Activated CD4-positive, alpha-beta T cell treated with anti-CD3 and anti-CD28 coated beads for 1 hour (primary cell): Measurements from ENCODE around the gene SLC16A8.
"Not testable (repeated sequence)": the region's sequence is repeated elsewhere in the genome, so short reads cannot be mapped to it uniquely, and the experiment has no call there.

Source experiments
- DNase-seq: peaks from one replicate; pipeline ENCODE4 v3.0.0-alpha.2; 2020

SLC16A8 gene

DNA sequence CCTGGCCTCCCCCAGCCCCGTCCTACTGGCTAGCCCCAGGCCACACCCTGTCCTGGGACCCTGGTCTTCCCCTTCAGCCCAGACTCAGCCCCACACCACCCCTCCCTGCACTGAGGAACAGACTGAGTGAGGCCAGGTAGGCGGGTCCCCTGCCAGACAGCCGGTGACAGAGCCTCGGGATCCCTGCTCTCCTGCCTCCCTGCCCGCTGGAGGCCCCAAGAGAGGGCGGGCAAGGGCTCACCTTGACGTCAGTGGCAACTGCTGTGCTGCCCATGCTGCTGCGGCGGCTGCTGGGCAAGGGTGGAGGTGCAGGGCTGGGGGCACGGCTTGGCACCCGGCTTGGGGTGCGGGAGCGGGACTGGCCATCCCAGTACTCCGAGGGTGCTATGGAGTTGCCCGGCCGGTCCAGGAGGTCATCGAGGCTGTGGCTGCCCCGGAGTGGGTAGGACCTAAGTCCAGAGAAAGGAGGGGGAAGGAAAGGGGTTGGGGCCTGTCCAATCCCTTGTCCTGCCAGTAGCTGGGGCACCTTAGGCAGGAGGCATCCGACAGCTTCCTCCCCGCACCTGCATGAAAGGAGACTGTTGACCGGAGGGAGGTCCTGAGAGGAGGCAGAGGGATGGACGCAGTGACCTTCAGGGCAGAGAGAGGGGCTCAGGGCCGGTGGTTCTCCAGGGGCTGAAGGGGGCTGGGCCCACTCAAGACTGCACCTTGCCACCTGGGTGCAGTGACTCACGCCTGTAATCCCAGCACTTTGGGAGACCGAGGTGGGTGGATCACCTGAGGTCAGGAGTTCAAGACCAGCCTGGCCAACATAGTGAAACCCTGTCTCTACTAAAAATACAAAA, 2.2 kb upstream of the SLC16A8 start:
- no peak for DNase-seq

DNA sequence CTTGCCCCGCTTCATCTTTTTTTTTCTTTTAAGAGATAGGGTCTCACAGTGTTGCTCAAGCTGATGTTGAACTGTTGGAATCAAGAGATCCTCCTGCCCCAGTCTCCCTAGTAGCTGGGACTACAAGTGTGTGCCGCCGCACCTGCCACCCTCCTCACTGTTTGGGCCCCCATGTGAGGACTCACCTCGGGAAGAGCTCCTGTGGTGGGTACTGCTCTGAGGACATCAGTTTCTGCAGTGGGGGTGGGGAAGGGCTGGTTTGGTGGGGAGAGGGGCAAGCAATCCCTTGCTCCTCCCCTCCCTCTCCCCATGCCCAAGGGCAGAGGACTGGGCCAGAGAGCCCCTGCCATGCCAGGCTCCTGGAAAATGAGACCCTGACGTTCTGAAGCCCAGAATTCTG, 1.5 kb upstream of the SLC16A8 start:
- DNase-seq, result no peak

DNA sequence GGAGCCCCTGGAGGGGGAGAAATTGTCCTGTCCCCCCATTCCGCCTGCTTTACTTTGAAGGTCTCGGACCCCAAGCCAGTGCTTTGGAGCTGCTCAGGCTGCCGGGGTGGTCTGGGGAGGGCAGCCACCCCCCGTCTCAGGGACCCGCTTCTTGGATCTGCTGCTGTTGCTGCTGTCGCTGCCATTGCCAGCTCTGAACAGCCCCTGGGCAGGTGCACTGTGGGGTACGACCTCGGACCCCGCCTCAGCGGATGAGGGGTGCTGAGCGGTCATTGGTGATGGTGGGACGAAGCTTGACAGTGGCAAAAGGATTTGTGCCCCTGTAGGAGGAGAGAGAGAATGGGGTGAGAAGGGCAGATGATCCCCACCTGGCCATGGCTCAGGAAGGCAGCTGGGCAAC, 1.1 kb upstream of the SLC16A8 start:
- DNase-seq, result no peak

DNA sequence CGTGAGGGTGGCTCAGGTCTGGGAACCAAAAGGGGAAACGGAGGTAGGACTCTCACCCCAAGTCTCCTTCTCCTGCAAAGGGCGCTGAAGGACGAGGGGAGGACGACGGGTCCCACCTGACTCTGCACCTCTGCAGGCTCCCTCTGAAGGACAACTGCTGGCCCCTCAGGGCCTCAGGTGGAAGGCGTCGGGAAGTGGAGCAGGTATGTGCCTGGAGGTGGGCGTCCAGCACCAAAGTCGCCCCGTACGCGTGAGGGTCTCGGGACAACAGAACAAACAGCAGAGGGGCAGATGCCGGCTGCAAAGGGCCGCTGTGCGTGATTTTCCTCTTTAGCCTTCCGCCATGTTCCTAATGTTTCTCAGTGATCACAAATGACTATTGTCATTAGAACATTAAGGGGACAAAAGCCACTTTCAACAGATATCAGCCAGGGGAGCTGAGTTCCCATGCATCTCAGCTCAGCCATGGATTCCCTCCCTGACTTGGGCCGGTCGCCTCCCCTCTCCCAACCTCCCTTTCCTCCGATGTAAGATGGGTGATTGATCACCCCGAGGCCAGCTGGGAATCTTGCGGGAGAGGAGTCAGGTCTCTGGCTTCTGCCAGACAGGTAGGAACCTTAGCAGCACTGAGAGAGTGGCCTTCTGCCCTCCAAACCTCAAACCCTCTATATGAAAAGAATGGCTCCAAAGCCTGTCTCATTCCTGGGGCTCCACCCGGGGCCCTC, 836 bp downstream of the SLC16A8 start:
- no peak for DNase-seq

DNA sequence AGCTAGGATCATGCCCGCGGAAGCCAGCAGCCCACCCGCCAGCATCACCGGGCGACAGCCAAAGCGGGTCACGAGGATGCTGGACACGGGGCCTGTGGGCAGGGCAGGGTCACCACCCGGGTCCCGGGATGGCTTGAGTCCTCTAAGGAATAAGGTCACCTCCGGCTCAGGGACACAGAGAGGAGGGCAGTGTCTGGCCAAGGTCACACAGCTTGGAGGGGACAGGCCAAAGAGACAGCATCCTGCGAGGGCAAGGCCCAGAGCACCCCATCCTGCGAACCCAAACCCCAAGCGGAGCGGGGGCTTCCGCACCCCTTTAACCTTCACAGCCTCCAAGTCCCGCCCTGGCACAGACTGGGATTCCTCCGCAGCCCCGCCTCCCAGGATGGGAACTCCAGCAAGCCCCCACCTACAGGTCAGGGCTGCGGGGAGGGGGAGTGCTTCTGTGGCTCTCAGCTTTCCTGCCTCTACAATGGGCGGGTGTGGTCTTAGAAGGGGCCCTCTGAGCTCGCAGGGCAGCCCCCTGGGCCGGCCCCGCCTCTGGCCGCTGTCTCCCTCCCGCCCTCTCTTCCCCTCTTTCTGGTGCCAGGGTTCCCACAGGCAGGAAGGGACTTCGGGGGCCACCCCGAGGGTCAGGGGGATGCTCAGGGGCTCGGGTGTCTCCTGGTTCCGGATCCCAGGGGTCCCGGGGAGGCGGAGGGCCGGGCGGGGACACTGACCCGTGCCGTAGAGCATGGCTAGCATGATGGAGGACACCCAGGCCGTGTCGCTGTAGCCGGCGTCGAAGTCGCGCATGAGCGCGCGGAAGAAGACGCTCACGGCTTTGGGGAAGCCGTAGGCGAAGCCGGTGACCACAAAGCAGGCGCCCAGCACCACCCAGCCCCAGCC, 1.8 kb downstream of the SLC16A8 start:
- no peak for DNase-seq

DNA sequence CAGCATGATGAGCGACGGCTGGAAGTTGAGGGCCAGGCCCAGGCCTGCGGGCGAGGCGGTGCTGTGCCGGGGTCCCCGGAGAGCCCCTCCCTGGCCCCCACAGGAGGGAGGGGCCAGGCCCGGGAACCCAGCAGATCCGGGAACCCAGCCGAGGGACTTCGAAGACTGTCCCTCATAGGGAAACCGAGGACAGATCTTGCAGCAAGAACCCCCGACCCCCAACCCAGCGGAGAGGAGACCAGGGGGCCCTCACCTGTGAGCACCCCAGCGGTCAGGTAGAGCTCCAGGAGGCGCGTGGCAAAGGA, 2.4 kb downstream of the SLC16A8 start:
- no peak for DNase-seq

DNA sequence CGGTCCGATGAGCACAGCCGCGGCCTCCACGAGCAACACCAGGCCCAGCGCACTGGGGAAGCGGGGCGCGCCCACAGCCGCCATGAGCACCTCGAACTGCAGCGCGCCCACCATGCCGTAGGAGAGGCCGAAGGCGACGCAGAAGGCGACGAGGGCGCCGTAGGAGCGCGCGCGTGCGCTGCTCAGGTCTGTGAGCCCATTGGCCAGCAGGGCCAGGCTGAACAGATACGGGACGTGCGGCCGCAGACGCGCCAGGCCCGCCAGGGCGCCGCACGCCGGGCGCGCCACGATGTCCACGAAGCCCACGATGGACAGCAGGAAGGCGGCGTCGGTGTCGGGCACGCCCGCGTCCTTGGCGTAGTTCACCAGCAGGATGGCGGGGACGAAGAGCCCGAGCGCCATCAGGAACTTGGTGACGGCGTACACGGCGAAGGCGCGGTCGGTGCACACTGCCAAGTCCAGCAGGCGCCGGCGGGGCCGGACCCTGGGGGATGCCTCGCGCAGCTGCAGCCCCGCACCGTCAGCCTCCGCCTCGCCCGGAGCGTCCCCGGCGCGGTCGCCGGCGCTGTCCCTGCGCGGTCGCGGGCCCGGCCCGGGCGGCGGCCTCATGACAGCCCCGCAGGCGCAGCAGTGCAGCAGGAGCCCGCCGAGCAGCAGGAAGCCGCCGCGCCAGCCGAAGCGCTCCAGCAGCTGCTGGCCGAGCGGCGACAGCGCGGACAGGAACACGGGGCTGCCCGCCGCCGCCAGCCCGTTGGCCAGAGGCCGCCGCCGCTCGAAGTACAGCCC, 2.9 kb downstream of the SLC16A8 start:
- DNase-seq, result no peak

DNA sequence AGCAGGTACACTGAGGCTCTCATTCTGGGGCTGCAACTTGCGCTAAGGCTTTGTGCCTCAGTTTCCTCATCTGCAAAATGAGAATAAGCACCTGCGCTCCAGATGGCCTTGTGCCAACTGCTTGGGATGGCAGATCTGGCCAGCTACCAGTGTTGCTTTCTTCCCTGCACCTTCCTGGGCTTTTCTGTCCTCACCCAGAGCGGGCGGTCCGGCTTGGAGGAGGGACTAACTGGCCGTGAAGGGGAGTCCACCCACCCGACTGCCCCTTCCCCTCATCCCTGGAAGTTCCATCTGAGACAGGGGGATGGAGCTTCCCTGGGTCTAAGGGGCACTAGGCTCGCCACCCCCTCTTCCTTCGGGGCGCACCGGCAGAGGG, 3.5 kb downstream of the SLC16A8 start:
- no peak for DNase-seq

DNA sequence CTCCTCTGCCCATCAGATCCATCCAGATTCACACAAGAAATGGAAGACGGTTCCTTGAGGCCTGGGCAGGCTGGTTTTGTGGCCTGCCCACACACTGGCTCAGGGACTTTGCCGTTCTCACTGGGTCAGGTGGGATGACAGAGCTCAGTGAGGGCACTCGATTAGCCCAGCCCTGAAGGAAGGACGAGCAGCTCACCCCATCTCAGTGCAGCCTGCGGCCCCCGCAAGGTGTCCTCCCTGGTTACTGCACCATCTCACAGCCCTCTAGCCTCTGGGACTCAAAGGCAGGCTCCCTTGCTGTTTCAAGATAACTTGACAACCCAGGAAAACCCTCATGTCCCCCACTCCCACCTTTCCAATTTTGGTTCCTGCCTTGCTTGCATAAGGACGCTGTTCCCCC, 4.2 kb downstream of the SLC16A8 start:
- no peak for DNase-seq

DNA sequence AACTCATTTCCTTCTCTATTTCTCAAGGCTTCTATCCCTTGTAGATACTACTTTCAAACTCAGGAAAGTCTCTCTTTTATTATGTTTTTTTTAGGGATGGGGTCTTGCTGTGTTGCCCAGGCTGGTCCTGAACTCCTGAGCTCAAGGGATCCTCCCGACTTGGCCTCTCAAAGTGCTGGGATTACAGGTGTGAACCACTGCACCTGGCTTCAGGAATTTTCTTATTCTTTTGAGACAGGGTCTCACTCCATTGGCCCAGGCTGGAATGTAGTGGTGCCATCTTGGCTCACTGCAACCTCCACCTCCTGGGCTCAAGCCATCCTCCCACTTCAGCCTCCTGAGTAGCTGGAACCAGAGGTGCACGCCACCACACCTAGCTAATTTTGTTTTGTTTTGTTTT, 4.8 kb downstream of the SLC16A8 start:
- DNase-seq, result not testable (repeated sequence)

DNA sequence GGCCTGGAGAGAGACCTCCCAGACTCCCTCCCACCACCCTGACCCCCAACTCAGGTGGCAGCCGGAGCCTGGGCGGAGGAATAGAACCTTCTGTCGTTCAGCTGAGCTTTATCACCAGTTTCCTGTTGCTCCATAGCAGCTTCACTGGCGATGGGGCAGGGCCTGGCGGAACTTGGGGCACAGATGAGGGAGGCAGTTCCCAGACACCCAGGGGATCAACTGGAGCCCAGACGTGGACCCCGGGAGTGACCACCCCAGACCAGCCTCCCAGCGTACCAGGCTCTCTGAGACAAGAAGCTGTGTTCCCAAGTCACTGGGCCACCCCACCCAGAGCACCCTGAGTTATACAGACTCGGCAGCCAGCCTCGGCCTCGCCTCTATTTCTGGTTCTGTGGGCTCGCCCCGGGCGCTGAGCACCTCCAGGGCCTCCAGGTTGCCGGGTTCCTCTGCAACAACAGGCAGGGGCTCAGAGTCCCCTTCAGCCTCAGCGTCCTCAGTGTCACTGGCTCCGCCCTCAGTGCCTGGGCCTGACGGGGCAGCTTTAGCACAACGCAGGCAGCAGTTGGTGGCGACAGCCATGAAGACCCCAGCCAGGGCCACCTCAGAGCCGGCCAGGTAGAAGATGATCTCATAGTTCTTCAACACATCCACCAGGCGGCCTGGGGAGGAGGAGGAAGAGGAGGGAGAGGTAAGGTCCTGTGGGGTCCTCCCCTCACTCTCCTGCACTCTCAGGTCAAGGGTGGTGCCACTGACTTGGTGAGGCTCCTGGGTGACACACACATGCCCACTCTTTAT, 5.7 kb downstream of the SLC16A8 start:
- no peak for DNase-seq

DNA sequence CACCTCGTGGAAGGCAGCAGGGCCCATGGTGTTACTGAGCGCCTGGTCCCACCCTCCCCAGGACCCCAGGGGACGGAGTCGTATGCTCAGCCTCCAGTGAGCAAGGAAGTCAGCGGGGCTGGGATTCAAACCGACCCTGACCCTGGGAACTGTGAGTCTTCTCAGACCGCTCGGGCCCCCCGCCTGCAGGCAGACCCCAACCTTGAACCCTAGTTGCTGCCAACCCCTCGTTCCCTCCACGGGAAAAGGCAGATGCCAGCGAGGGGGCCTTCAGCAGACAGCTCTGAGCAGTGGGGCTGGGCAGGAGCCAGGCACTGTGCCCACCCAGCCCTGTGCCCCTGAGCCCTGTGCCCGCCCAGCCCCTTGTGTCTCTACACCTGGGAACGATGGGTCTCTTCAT, 6.4 kb downstream of the SLC16A8 start:
- no peak for DNase-seq

DNA sequence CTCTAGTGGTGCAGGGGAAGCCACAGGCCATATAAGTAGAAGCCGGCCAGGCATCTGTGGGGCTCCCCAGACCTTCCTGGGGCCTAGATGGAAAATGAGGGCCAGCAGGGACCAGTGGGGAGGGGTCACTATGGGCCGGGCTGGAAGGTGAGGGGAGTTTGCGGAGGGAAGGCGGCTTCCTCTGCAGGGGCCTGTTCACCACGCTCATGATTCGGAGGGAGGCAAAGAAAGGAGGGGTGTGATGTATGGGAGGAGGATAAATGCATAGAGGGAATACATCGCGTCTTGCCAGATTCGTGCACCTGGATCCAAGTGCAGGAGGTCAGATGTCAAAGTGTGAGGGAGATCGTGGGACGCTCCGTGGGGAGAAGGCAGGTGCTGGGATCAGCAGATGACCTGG, 6.9 kb downstream of the SLC16A8 start:
- no peak for DNase-seq

DNA sequence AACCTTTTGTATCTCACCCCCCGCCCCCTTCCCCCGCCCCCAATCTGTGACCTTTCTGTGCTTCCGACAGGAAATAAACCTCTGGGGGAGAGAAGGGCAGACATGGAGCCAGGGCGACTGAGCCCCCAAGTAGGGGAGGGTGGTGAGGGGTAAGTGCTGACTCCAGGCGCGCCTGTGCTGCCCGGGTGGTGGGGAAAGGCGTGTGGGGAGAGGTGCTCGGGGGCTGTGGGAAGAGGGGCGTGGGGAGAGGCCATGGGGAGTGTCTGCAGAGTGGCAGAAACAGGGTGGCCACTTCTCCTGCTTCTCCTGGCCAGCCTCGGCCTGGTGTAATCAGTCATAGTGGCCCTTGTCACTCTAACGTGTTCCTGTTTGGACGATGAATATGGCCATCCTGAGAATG, 8.0 kb downstream of the SLC16A8 start:
- no peak for DNase-seq

DNA sequence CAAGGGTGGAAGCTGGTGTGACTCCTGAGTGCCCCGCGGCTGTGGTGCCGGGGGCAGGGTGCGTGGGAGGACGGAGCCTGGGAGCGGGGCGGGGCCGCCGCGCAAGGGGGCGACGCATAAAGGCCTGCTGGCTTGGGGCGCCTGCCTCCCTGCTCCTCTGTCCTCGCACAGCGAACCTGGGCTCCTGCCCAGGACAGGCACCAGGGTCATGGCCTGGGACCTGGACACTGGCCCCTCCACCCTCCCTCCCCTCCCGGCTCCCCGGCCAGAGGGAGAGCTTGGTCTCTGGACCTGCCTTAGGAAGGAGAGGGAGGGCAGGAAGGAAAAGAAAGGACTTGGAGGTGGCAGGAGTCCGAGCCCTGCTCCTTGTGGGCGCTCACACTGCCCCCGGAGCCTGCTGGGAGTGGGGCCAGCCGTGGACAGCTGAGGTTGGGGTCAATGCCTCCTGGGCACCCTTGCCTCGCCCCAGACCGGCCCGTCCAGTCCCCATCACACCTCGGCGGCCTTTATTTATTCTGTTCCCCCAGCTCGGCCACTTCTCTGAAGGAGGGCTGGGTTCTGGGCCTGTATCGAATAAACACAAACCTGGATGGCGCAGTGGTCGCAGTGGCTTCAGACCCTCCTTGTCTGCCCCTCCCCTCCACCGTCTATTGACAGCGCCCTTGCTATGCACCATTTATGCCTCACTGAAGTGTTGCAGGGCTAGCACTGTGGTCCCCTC, 8.7 kb downstream of the SLC16A8 start:
- no peak for DNase-seq

DNA sequence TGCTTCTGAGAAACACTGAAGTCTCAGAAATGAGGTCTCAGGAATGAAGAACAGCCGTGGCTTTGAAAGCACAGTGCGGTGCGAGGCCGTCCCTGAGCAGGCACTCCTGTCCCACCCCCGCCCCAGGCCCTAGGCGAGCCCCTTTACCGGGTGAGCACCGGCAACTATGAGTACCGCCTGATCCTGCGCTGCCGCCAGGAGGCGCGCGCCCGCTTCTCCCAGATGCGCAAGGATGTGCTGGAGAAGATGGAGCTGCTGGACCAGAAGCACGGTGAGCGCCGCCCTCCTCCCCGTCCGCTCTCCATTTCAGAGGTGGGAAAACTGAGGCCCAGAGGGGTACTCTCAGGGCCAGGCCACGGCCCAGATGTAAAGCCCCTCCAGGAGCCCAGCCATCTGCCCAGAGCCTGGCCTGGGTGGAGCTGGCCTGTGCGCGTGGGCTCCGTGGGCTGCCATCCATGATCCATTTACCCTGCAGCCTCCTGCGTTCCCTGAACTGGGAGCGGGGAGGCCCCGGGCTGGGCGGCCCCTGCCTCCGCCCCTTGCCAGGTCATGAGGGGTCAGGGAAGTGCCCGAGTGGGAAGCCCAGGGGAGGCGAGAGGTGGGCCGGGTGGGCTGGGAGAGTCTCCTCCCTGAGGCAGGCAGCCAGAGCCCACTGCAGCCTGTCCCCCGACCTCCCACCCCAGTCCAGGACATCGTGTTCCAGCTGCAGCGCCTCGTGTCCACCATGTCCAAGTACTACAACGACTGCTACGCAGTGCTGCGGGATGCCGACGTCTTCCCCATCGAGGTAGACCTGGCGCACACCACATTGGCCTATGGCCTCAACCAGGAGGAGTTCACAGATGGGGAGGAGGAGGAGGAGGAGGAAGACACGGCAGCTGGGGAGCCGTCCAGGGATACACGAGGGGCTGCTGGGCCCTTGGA, 9.5 kb downstream of the SLC16A8 start:
- no peak for DNase-seq

DNA sequence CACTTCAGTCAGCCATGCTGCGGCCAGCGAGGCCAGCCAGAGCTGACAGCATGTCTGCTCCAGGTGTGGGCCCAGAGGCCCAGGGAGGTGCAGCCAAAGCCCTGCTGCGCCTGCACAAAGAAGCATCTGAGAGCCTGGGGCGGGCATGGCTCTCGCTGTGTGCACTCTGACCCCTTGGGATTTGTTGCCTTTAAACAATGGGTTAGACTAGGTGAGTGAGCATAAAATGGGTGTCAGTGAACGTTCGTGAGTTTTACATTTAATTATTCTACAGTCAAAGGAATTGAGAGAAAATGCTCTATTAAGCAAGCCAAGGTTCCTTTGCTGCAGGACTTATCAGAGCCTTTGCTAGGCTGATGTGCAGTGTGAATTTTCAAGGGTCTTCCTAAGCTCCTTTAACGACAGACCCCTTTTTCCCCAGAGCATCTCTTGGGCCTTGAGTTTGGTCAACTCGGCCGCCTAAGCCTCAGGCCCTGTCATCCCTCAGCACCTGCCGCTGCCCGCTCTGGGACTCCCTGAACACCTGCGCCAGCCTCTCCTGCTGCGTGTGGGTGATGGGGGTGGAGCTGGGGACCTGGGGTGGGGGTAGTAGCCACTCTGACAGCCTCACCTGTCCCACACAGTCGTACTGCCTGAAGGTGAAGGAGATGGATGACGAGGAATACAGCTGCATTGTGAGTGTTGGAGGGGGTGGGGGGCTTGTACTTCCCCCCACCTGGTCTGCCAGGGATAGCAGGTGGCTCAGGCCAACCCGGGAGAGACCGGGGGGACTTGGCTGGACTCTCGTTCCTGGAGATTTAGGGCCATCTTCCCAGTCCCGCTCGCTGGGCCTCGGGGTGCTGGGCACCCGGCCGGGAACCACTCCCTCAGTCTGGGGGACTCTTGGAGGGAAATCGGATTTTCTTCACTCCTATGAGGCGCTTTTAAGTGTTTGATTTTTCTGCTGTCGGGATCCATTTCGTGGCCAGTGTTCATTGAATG, 10.5 kb downstream of the SLC16A8 start:
- DNase-seq, result no peak

DNA sequence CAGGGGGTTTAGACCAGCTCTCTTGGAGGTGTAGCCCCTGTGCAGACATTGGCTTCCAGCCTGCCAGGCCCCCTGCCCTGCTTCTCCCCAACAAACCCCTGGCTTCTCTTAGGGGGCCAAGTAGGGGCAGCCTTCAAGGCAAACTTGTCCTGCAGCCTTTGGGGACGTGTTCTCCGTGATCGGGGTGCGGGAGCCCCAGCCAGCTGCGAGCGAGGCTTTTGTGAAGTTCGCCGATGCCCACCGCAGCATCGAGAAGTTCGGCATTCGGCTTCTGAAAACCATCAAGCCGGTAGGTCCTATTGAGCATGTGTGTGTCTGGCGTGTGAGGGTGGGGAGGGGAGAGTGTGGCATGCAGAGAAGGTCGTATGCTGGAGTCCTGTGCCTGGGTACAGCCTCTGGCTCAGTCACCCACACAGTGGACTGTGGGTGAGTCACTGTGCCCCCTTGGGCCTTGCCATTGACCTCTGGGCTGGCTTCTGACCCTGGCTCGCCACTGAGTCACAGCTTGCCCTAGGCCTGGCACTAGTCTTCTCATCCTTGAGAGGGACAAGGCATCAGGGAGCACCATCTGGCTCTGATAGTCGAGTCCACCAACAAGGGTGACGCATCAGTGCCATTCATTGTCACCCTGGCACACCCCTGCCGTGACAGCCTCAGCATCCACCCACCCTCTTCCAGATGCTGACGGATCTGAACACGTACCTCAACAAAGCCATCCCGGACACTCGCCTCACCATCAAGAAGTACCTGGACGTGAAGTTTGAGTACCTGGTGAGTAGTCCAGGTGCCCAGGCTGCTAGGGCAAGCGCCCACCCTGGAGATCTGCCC, 11.4 kb downstream of the SLC16A8 start:
- DNase-seq, result no peak
